Sigmoid colon (tissue), 4 donors: ENCODE data around the gene TNKS2.

ENCODE experiments used
- EP300 ChIP-seq, 4 donors: sonication (generic); formaldehyde crosslinking; IDR thresholded peaks; one replicate each; pipeline ENCODE4 v1.6.1; 2017; ENCODE audit warnings: antibody characterized with exemption in 4 of 4
- POLR2AphosphoS5 ChIP-seq, 4 donors: sonication (generic); formaldehyde crosslinking; IDR thresholded peaks; one replicate each; pipeline ENCODE4 v1.6.1; 2017; ENCODE audit warnings: antibody characterized with exemption in 4 of 4
- TF ChIP-seq, protein P1 (sequence below), 4 experiments: fragments of 450-650 bp in 3 of 4; fragments of 200-600 bp in 1 of 4; IDR thresholded peaks; one replicate each; pipeline ENCODE4 v1.5.1; 2016 to 2019; ENCODE audit warnings: antibody characterized with exemption in 4 of 4, mild to moderate bottlenecking in 3 of 4, moderate library complexity in 2 of 4

DNA sequence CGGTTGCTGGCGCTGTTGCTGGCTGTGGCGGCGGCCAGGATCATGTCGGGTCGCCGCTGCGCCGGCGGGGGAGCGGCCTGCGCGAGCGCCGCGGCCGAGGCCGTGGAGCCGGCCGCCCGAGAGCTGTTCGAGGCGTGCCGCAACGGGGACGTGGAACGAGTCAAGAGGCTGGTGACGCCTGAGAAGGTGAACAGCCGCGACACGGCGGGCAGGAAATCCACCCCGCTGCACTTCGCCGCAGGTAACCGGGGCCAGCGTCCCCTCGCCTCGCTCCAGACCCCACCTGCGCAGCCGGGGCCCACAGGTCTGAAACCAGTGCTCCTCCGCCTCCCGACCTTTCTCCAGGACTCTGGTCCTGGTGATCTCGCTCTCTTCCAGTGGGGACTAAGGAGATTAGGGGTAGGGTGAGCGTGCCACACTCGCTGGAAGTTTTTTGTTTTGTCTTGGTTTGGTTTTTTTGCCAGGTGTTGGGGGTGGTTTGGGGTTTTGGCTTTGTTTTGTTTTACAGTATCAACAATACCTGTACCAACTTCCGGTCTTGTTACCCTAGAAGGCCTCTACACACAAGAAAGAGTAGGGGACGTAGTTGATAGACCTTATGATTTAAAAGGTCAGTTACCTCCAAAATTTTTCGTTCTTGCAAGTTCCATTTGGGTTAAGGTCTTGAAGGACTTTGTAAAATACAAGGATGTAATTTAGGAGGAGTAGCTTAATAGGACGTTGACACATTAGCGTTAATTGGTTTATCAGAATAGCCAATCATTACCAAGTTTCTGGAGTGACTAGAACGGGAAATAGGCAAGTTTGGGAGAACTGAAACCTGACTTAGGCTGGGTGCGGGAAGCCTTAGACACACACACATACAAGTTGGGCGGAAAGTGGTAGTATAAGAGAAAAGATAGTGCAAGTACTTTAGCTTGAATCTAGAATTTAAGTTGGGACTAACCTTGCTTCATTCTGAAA is 704 bp downstream of the TNKS2 start:
- TF ChIP-seq EP300 (IDR thresholded peaks at IDR 0.05), result no peak
- TF ChIP-seq, protein P1, sequence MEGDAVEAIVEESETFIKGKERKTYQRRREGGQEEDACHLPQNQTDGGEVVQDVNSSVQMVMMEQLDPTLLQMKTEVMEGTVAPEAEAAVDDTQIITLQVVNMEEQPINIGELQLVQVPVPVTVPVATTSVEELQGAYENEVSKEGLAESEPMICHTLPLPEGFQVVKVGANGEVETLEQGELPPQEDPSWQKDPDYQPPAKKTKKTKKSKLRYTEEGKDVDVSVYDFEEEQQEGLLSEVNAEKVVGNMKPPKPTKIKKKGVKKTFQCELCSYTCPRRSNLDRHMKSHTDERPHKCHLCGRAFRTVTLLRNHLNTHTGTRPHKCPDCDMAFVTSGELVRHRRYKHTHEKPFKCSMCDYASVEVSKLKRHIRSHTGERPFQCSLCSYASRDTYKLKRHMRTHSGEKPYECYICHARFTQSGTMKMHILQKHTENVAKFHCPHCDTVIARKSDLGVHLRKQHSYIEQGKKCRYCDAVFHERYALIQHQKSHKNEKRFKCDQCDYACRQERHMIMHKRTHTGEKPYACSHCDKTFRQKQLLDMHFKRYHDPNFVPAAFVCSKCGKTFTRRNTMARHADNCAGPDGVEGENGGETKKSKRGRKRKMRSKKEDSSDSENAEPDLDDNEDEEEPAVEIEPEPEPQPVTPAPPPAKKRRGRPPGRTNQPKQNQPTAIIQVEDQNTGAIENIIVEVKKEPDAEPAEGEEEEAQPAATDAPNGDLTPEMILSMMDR (IDR thresholded peaks at IDR 0.05), result no peak
- TF ChIP-seq POLR2AphosphoS5 (IDR thresholded peaks at IDR 0.05), result peak in 2 of 4 donors; percentile 9 to 40
